ENCODE data around the gene SEC24A. TPM values are rescaled to one million over a fixed set of nuclear protein-coding genes. Genes with fewer than 3 reads are reported as not detected.

Gene SEC24A
- total RNA-seq, 1 experiment from 2014 or later: 30.4 TPM

DNA sequence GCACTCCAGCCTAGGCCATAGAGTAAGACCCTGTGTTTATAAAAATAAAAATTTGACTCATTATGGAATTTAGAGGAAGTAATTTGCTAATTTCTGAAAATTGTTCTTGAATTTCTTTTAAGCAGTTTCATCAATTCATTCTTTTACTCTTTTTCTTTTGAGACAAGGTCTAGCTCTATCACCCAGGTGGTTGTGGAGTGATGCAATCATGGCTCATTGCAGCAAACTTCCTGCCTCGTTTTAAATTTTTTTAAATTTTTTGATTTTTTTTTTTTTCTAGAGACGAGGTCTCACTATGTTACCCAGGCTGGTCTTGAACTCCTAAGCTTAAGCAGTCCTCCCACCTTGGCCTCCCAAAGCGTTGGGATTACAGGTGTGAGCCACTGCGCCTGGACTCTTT is 86.7 kb downstream of the SEC24A start:
- Histone ChIP-seq H3K79me2 (ENCODE audit: insufficient read depth, low read length) (peaks cover 2% of the 10 kb centered on the region; the same call in 1 of the 2 replicates), H2BK12ac (ENCODE audit: insufficient read length, low read depth, low read length) (no peak overlapping the region), H2BK5ac (ENCODE audit: insufficient read length, low read length) (no peak overlapping the region), H3K18ac (ENCODE audit: insufficient read length, low read depth, low read length) (no peak overlapping the region), H3K4me2 (ENCODE audit: insufficient read depth, insufficient read length, low read length) (no peak overlapping the region), H3K56ac (ENCODE audit: insufficient read length, low read depth, low read length) (no peak overlapping the region), H3K9ac (ENCODE audit: extremely low read depth, insufficient read length, low read length) (no peak overlapping the region), H3K27me3 (ENCODE audit: insufficient read depth, low read length) (no peaks in the 10 kb centered on the region), H4K8ac (replicated peaks; ENCODE audit: insufficient read length, low read depth, low read length) (no peak overlapping the region), H2AK5ac (ENCODE audit: insufficient read length, low read length) (no peak overlapping the region), H4K20me1 (ENCODE audit: control insufficient read depth, insufficient read depth, insufficient read length) (no peaks in the 10 kb centered on the region), H3K4me1 (ENCODE audit: insufficient read depth, low read length) (no peaks in the 10 kb centered on the region), H2BK20ac (ENCODE audit: low read depth, low read length, poor library complexity, severe bottlenecking) (no peak overlapping the region), H3K27ac (ENCODE audit: insufficient read length, low read depth, low read length) (no peak overlapping the region), H3K9me3 (ENCODE audit: control insufficient read depth, low read depth, low read length) (no peaks in the 10 kb centered on the region), H3K79me1 (ENCODE audit: insufficient read depth, low read depth, low read length, poor library complexity, severe bottlenecking) (no peaks in the 10 kb centered on the region), H3K23me2 (ENCODE audit: insufficient read length, low read depth, low read length, poor library complexity, severe bottlenecking) (peaks cover 7% of the 10 kb centered on the region), H4K91ac (ENCODE audit: insufficient read length, low read depth, low read length) (no peak overlapping the region), H3T11ph (ENCODE audit: low read length) (no peak overlapping the region), H2AFZ (ENCODE audit: low read length) (no peak overlapping the region), H3K14ac (ENCODE audit: insufficient read depth, low read length) (no peak overlapping the region), H3K4ac (ENCODE audit: low read depth, low read length) (no peak overlapping the region), H3K23ac (ENCODE audit: insufficient read length, low read depth, low read length) (no peak overlapping the region), H4K5ac (ENCODE audit: insufficient read length, low read depth, low read length) (no peak overlapping the region), H2BK120ac (ENCODE audit: low read depth, low read length, poor library complexity, severe bottlenecking) (no peak overlapping the region), H2BK15ac (ENCODE audit: low read depth, low read length) (no peak overlapping the region)
- Mint-ChIP-seq H3K36me3 (ENCODE audit: insufficient read depth in 1 of 3, low read depth in 3 of 3) (no peaks in the 10 kb centered on the region), H3K9me3 (no peaks in the 10 kb centered on the region), H3K27ac (no peak overlapping the region), H3K4me3 (no peak overlapping the region), H3K27me3 (ENCODE audit: low read depth) (no peaks in the 10 kb centered on the region; the same call in 1 of the 2 replicates), H3K4me1 (peaks cover 10 to 14% of the 10 kb centered on the region in 2 experiments)
- whole genome bisulfite sequencing (ENCODE audit: extremely low coverage, insufficient read length, low lambda C conversion rate): no CpG with 5 or more reads among the region's 4 CpGs
- no peak for DNase-seq
- TF ChIP-seq, protein P1, sequence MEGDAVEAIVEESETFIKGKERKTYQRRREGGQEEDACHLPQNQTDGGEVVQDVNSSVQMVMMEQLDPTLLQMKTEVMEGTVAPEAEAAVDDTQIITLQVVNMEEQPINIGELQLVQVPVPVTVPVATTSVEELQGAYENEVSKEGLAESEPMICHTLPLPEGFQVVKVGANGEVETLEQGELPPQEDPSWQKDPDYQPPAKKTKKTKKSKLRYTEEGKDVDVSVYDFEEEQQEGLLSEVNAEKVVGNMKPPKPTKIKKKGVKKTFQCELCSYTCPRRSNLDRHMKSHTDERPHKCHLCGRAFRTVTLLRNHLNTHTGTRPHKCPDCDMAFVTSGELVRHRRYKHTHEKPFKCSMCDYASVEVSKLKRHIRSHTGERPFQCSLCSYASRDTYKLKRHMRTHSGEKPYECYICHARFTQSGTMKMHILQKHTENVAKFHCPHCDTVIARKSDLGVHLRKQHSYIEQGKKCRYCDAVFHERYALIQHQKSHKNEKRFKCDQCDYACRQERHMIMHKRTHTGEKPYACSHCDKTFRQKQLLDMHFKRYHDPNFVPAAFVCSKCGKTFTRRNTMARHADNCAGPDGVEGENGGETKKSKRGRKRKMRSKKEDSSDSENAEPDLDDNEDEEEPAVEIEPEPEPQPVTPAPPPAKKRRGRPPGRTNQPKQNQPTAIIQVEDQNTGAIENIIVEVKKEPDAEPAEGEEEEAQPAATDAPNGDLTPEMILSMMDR (conservative IDR thresholded peaks at IDR 0.05): no peak
